HepG2 (cell line): ENCODE measurements around the gene REELD1. TPM values are rescaled to one million over a fixed set of nuclear protein-coding genes. Genes with fewer than 3 reads are reported as not detected.

Source experiments
- ATRX ChIP-seq: sonication (generic); formaldehyde crosslinking; IDR thresholded peaks from 2 replicates; pipeline ENCODE4 v1.4.0; 2020; ENCODE audit warnings: missing genetic modification reagents, borderline replicate concordance
- HMG20A ChIP-seq: IDR thresholded peaks from 2 replicates; pipeline ENCODE4 v1.6.1; 2016; ENCODE audit warnings: borderline replicate concordance
- IRX3 ChIP-seq: sonication (generic); formaldehyde crosslinking; IDR thresholded peaks from 2 replicates; pipeline ENCODE4 v1.8.1; 2023; ENCODE audit warnings: mild to moderate bottlenecking, low read depth, missing genetic modification reagents, borderline replicate concordance
- MIER2 ChIP-seq: IDR thresholded peaks from 2 replicates; pipeline ENCODE4 v1.6.1; 2016; ENCODE audit warnings: missing biosample characterization, missing genetic modification reagents
- RBFOX2 ChIP-seq: fragments of 200-400 bp; formaldehyde crosslinking; IDR thresholded peaks from 2 replicates; pipeline ENCODE4 v1.6.1; 2017; ENCODE audit warnings: low read depth, mild to moderate bottlenecking, low read length
- RXRA ChIP-seq: sonication (generic); formaldehyde crosslinking; IDR thresholded peaks from 2 replicates; pipeline ENCODE4 v1.5.1; 2020; ENCODE audit warnings: missing genetic modification reagents
- SAFB2 ChIP-seq: sonication (generic); formaldehyde crosslinking; IDR thresholded peaks from 2 replicates; pipeline ENCODE4 v1.5.1; 2020; ENCODE audit warnings: missing genetic modification reagents, low read depth, mild to moderate bottlenecking, borderline replicate concordance
- SIN3A ChIP-seq: IDR thresholded peaks from 2 replicates; pipeline ENCODE4 v1.6.1; 2011; ENCODE audit warnings: low read depth, mild to moderate bottlenecking, control low read depth, low read length, borderline replicate concordance
- SP2 ChIP-seq: sonication (generic); formaldehyde crosslinking; IDR thresholded peaks from 2 replicates; pipeline ENCODE4 v1.5.1; 2020; ENCODE audit warnings: mild to moderate bottlenecking, missing genetic modification reagents
- SRSF1 ChIP-seq: fragments of 200-400 bp; formaldehyde crosslinking; optimal IDR thresholded peaks from 2 replicates; pipeline ENCODE3; 2017; ENCODE audit warnings: mild to moderate bottlenecking, low read depth, low read length, moderate library complexity
- SRSF4 ChIP-seq: fragments of 200-400 bp; formaldehyde crosslinking; IDR thresholded peaks from one replicate; pipeline ENCODE4 v1.6.1; 2018; ENCODE audit warnings: mild to moderate bottlenecking, low read depth, low read length, moderate library complexity; ENCODE audit not compliant: poor library complexity, severe bottlenecking
- TCF12 ChIP-seq, 2 experiments: fragments of 450-650 bp in 1 of 2; sonication (generic) in 1 of 2; formaldehyde crosslinking in 1 of 2; IDR thresholded peaks; 2 replicates each; pipeline versions ENCODE4 v1.6.1 to v1.8.0; 2017 to 2022; ENCODE audit warnings: antibody characterized with exemption in 1 of 2, mild to moderate bottlenecking in 1 of 2, missing genetic modification reagents in 1 of 2, moderate library complexity in 1 of 2
- U2AF1 ChIP-seq: fragments of 200-400 bp; formaldehyde crosslinking; optimal IDR thresholded peaks from 2 replicates; pipeline ENCODE3; 2017; ENCODE audit warnings: mild to moderate bottlenecking, low read depth, low read length
- ZBTB42 ChIP-seq: sonication (generic); formaldehyde crosslinking; IDR thresholded peaks from 2 replicates; pipeline ENCODE4 v1.5.0; 2020; ENCODE audit warnings: mild to moderate bottlenecking, missing genetic modification reagents
- ZC3H13 ChIP-seq: sonication (generic); formaldehyde crosslinking; IDR thresholded peaks from 2 replicates; pipeline ENCODE4 v1.8.1; 2023; ENCODE audit warnings: mild to moderate bottlenecking, missing genetic modification reagents, moderate library complexity
- ZMAT3 ChIP-seq: sonication (generic); formaldehyde crosslinking; conservative IDR thresholded peaks from 2 replicates; pipeline ENCODE4 v1.7.0; 2021; ENCODE audit warnings: missing genetic modification reagents
- ZNF354B ChIP-seq: sonication (generic); formaldehyde crosslinking; IDR thresholded peaks from 2 replicates; pipeline ENCODE4 v1.8.0; 2022; ENCODE audit warnings: mild to moderate bottlenecking, missing genetic modification reagents
- ZNF451 ChIP-seq: sonication (generic); formaldehyde crosslinking; IDR thresholded peaks from 2 replicates; pipeline ENCODE4 v1.5.0; 2020; ENCODE audit warnings: mild to moderate bottlenecking, missing genetic modification reagents
- ZNF552 ChIP-seq: sonication (generic); formaldehyde crosslinking; IDR thresholded peaks from 2 replicates; pipeline ENCODE4 v1.9.0; 2022; ENCODE audit warnings: missing genetic modification reagents, mild to moderate bottlenecking, borderline replicate concordance
- ZNF878 ChIP-seq: sonication (generic); formaldehyde crosslinking; IDR thresholded peaks from 2 replicates; pipeline ENCODE4 v1.8.1; 2023; ENCODE audit warnings: mild to moderate bottlenecking, missing genetic modification reagents, moderate library complexity
- polyA plus RNA-seq, 8 experiments: library from polyadenylated mRNA; depleted of rRNA in 3 of 8; stranded (reverse) in 7 of 8; unstranded in 1 of 8; fragments of >200 nt; fragmentation: Illumina TruSeq in 4 of 8; extraction: Trizol in 4 of 8; gene quantifications; 2 replicates each; pipeline versions ENCODE4 v1.2.1 to v1.2.3, GENCODE V29; 2011 to 2016; ENCODE audit warnings: low read depth in 4 of 8, missing spikeins in 1 of 8, mixed read lengths in 1 of 8; ENCODE audit not compliant: insufficient read depth in 1 of 8
- total RNA-seq, 5 experiments: library from RNA; depleted of rRNA; stranded (reverse); fragments of >200 nt; fragmentation: Illumina TruSeq; extraction: Trizol; gene quantifications; 2 replicates each; pipeline ENCODE4 v1.2.3, GENCODE V29; 2016; ENCODE audit warnings: low read depth in 1 of 5
- TF ChIP-seq, protein P1 (sequence below): sonication (generic); formaldehyde crosslinking; IDR thresholded peaks from 2 replicates; pipeline ENCODE4 v1.4.0; 2020; ENCODE audit warnings: missing genetic modification reagents
- TF ChIP-seq, protein P2 (sequence below): IDR thresholded peaks from 2 replicates; pipeline ENCODE4 v1.6.1; 2016; ENCODE audit warnings: missing compliant biosample characterization, missing genetic modification reagents, borderline replicate concordance
- TF ChIP-seq, protein P3 (sequence below): sonication (generic); formaldehyde crosslinking; IDR thresholded peaks from 2 replicates; pipeline ENCODE4 v1.4.0; 2020; ENCODE audit warnings: missing genetic modification reagents

The REELD1 gene
- total and polyA plus RNA-seq, 2 of the 13 experiments (the other 11 are each of a cell fraction or from before 2014, with no cell fraction given): 0.04 to 0.26 TPM

DNA sequence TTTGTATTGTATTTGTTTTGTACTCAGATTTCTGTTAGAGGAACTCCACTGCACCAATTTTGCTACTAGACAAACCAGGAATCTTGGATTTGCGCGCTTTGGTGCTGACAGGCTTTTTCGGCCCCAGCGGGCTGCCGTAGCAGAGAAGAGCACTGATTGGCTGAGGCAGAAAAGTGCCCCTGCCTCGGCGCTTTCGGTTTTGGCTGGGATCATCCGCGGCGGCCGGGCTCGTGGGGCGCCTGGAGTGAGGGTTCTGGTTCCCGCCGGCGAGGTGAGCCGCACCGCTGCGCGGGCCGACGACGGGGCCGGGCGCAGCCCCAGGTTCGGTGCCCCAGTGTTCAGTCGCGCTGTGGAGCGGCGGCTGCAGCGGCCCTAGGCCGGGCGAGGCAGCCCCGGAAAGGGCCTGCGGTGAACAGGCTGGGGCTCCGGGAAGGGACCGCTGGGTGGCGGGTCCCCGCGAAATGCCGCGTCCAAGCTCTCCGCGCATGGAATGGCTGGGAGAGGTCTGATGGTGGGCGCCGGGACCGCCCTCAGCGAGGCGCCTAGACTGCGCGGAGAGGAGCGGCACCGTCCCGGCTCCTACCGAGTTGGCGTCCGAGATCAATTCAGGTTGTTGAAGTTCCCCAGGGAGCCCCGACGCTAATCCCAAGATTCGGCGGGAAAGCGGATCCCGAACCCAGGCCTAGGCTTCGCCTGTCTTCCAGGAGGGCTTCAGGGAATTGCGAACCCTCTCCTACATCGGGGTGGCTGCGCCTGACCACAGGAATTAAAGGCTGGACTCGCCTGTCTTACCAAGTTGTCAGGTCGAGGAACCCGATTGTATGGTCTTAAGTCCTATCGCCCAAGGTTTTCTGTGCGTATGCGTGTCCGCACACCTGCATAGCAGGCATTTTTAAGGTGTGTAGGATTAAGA is 38.5 kb upstream of the REELD1 start, which contains the start of gene LSM6 (continued):
- TF ChIP-seq, protein P1, sequence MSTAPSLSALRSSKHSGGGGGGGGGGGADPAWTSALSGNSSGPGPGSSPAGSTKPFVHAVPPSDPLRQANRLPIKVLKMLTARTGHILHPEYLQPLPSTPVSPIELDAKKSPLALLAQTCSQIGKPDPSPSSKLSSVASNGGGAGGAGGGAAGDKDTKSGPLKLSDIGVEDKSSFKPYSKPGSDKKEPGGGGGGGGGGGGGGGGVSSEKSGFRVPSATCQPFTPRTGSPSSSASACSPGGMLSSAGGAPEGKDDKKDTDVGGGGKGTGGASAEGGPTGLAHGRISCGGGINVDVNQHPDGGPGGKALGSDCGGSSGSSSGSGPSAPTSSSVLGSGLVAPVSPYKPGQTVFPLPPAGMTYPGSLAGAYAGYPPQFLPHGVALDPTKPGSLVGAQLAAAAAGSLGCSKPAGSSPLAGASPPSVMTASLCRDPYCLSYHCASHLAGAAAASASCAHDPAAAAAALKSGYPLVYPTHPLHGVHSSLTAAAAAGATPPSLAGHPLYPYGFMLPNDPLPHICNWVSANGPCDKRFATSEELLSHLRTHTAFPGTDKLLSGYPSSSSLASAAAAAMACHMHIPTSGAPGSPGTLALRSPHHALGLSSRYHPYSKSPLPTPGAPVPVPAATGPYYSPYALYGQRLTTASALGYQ (CRISPR knock-in tag): no peak
- TF ChIP-seq RXRA (CRISPR knock-in tag) (no peak; the same call in 1 of the 2 replicates), SRSF1 (no peak), SP2 (CRISPR knock-in tag) (no peak), RBFOX2 (peak; percentile 93), ZMAT3 (peak; percentile 70; the same call in 1 of the 2 replicates), ZBTB42 (CRISPR knock-in tag) (no peak), ZNF354B (no peak), SRSF4 (no peak), ATRX (CRISPR knock-in tag) (no peak), ZNF552 (no peak), HMG20A (peak; percentile 35; the same call in 1 of the 2 replicates), U2AF1 (no peak), MIER2 (CRISPR knock-in tag) (no peak), SAFB2 (CRISPR knock-in tag) (no peak), ZNF451 (CRISPR knock-in tag) (0 out of 2 replicates have a peak, but pooled peaks have one; percentile 50), ZC3H13 (CRISPR knock-in tag) (no peak), IRX3 (CRISPR knock-in tag) (no peak), SIN3A (peak; percentile 63; the same call in 1 of the 2 replicates), TCF12 (IDR thresholded peaks at IDR 0.05) (no peak), TCF12 (CRISPR knock-in tag; IDR thresholded peaks at IDR 0.05) (peak; percentile 28; the same call in 1 of the 2 replicates), ZNF878 (CRISPR knock-in tag) (no peak)
- TF ChIP-seq, protein P2, sequence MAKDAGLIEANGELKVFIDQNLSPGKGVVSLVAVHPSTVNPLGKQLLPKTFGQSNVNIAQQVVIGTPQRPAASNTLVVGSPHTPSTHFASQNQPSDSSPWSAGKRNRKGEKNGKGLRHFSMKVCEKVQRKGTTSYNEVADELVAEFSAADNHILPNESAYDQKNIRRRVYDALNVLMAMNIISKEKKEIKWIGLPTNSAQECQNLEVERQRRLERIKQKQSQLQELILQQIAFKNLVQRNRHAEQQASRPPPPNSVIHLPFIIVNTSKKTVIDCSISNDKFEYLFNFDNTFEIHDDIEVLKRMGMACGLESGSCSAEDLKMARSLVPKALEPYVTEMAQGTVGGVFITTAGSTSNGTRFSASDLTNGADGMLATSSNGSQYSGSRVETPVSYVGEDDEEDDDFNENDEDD (CRISPR knock-in tag): peak; percentile 48; the same call in 1 of the 2 replicates
- TF ChIP-seq, protein P3, sequence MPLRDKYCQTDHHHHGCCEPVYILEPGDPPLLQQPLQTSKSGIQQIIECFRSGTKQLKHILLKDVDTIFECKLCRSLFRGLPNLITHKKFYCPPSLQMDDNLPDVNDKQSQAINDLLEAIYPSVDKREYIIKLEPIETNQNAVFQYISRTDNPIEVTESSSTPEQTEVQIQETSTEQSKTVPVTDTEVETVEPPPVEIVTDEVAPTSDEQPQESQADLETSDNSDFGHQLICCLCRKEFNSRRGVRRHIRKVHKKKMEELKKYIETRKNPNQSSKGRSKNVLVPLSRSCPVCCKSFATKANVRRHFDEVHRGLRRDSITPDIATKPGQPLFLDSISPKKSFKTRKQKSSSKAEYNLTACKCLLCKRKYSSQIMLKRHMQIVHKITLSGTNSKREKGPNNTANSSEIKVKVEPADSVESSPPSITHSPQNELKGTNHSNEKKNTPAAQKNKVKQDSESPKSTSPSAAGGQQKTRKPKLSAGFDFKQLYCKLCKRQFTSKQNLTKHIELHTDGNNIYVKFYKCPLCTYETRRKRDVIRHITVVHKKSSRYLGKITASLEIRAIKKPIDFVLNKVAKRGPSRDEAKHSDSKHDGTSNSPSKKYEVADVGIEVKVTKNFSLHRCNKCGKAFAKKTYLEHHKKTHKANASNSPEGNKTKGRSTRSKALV: peak; percentile 26; the same call in 1 of the 2 replicates
